Measurements from ENCODE around the gene IGF2BP2.
A peak's percentile ranks its signal among the peaks of the same experiment; 100 is the strongest.

Gene IGF2BP2

DNA sequence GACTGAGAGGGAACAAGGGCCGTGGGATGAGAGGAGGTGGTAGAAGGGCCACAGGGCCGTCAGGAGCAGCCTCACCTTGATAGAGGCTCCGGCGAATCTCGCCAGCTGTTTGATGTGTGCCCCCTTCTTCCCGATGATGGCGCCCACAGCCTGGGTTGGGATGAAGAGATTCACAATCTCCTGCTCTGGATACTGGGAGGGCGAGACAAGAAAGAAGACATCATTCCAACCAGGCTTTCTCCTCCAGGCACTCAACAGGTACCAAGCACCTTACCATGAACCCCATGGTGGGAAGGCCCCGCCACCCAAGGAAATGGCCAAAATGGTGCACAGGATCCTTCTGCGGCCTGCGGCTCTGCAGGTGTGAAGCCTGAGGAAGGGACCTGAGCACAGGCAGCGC lies 167.6 kb downstream of the IGF2BP2 start:
- DNase-seq (ENCODE audit: low spot score) (no peak), ATAC-seq (ENCODE audit: low read depth) (no peak)
- no peak for TF ChIP-seq CTCF (IDR thresholded peaks at IDR 0.05; ENCODE audit: poor library complexity, severe bottlenecking)
- peak overlapping the region; percentile 96 for H3K27ac ChIP-seq (ENCODE audit: poor library complexity, severe bottlenecking)
- no peak overlapping the region for H3K4me3 ChIP-seq (ENCODE audit: severe bottlenecking)
- H3K4me1 ChIP-seq (ENCODE audit: insufficient read depth, poor library complexity, severe bottlenecking), result peaks cover 55% of the 10 kb centered on the region
- H3K9me3 ChIP-seq (ENCODE audit: severe bottlenecking), result no peaks in the 10 kb centered on the region
- peaks cover 75% of the 10 kb centered on the region for H3K36me3 ChIP-seq (ENCODE audit: low read depth)
- H3K27me3 ChIP-seq (ENCODE audit: insufficient read depth, poor library complexity, severe bottlenecking), result no peaks in the 10 kb centered on the region

- Histone ChIP-seq H3K4me1 (ENCODE audit: insufficient read depth, poor library complexity, severe bottlenecking) (peaks cover 55% of the 10 kb centered on the region), H3K4me3 (ENCODE audit: severe bottlenecking) (no peak overlapping the region), H3K9me3 (ENCODE audit: severe bottlenecking) (no peaks in the 10 kb centered on the region), H3K27ac (ENCODE audit: poor library complexity, severe bottlenecking) (peak overlapping the region; percentile 96), H3K27me3 (ENCODE audit: insufficient read depth, poor library complexity, severe bottlenecking) (no peaks in the 10 kb centered on the region), H3K36me3 (ENCODE audit: low read depth) (peaks cover 84% of the 10 kb centered on the region)
- ATAC-seq (ENCODE audit: low read depth) (peak; percentile 74), DNase-seq (ENCODE audit: low spot score) (peak; percentile 84)
- TF ChIP-seq CTCF (IDR thresholded peaks at IDR 0.05; ENCODE audit: poor library complexity, severe bottlenecking), result no peak
Observed at GRCh38 chr3:185656321-185656840, 168.5 kb downstream of the IGF2BP2 start.

DNA sequence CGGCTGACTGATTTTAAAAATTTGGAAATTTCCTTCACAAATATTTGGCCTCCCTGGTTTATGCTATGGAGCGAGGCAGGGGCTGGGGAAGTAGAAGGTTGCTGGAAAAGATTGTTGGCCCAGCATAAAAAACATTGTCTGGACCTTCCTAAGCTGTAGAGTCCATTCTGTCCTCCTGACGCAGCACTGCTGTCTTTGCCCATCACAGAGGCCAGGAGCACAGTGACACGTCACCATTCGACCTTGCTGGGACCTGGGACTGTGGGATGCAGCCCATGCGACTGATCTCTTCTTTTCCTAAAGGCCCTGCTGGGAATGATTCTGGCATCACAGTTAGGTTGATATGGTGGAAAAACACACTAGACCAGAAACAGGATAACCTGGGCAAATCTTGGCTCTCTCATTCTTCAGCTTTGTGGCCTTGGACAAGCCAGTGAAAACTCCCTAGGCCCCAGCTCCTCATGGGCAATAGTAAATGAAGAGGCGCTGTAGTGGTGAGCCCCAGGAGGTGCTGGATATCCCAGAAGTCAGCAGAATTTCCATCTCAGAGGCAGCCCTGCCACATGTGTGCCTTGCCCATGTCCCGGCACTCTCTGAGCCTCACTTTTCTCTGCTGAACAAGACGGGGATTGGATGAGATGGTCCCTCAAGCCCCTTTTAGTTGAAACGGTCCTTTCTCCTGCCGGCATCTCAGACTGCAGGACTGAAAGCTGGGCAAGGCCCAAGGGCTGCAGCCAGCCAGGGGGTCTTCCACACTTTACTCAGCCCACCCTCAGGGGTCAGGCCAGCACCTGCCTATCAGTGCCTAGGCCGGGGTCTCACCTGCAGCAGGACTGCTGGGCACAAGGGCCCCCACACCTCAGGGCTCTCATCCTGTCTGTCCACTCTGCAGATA lies 169.2 kb downstream of the IGF2BP2 start:
- TF ChIP-seq CTCF (IDR thresholded peaks at IDR 0.05; ENCODE audit: poor library complexity, severe bottlenecking), result no peak
- Histone ChIP-seq H3K4me3 (ENCODE audit: severe bottlenecking) (no peak overlapping the region), H3K9me3 (ENCODE audit: severe bottlenecking) (no peaks in the 10 kb centered on the region), H3K36me3 (ENCODE audit: low read depth) (peaks cover 85% of the 10 kb centered on the region), H3K27me3 (ENCODE audit: insufficient read depth, poor library complexity, severe bottlenecking) (no peaks in the 10 kb centered on the region), H3K4me1 (ENCODE audit: insufficient read depth, poor library complexity, severe bottlenecking) (peaks cover 52% of the 10 kb centered on the region), H3K27ac (ENCODE audit: poor library complexity, severe bottlenecking) (peak overlapping the region; percentile 96)
- ATAC-seq (ENCODE audit: low read depth) (no peak), DNase-seq (ENCODE audit: low spot score) (no peak)

- no peak for ATAC-seq (ENCODE audit: low read depth)
- no peaks in the 10 kb centered on the region for H3K27me3 ChIP-seq (ENCODE audit: insufficient read depth, poor library complexity, severe bottlenecking)
- no peak for DNase-seq (ENCODE audit: low spot score)
- H3K27ac ChIP-seq (ENCODE audit: poor library complexity, severe bottlenecking), result peak overlapping the region; percentile 96
- H3K4me3 ChIP-seq (ENCODE audit: severe bottlenecking), result no peak overlapping the region
- no peaks in the 10 kb centered on the region for H3K9me3 ChIP-seq (ENCODE audit: severe bottlenecking)
- H3K36me3 ChIP-seq (ENCODE audit: low read depth), result peaks cover 85% of the 10 kb centered on the region
- peaks cover 42% of the 10 kb centered on the region for H3K4me1 ChIP-seq (ENCODE audit: insufficient read depth, poor library complexity, severe bottlenecking)
- no peak for TF ChIP-seq CTCF (IDR thresholded peaks at IDR 0.05; ENCODE audit: poor library complexity, severe bottlenecking)
Observed at GRCh38 chr3:185654758-185655145, 170.1 kb downstream of the IGF2BP2 start.

Data from RWPE2 (cell line).